NT2/D1 (cell line): ENCODE measurements around the gene MTCH1.

ENCODE experiments used
- SUZ12 ChIP-seq: IDR thresholded peaks from 2 replicates; pipeline ENCODE4 v1.6.1; 2011; ENCODE audit not compliant: insufficient read length, insufficient read depth; ENCODE audit errors: extremely low read depth
- YY1 ChIP-seq: IDR thresholded peaks from 2 replicates; pipeline ENCODE4 v1.6.1; 2011; ENCODE audit not compliant: insufficient read length, insufficient read depth
- ZNF274 ChIP-seq: IDR thresholded peaks from 2 replicates; pipeline ENCODE4 v1.6.1; 2011; ENCODE audit warnings: mild to moderate bottlenecking, low read depth, low read length

- no peak for TF ChIP-seq SUZ12
- TF ChIP-seq ZNF274, result no peak
- no peak for TF ChIP-seq YY1
Measured at GRCh38 chr6:36933519-36933918, 52.5 kb downstream of the MTCH1 start.
